ENCODE results near the gene B4GALNT1.

Gene B4GALNT1

GRCh38 chr12:57609781-57610553 is 23.0 kb downstream of the B4GALNT1 start:
- no peak for DNase-seq (ENCODE audit: low read depth in 2 of 3, low spot score in 2 of 3)

GRCh38 chr12:57609101-57609780 is 23.8 kb downstream of the B4GALNT1 start:
- DNase-seq (ENCODE audit: low read depth in 2 of 3, low spot score in 2 of 3), result no peak

- DNase-seq (ENCODE audit: low read depth in 2 of 3, low spot score in 2 of 3), result no peak
Observed at GRCh38 chr12:57607958-57608663, 24.9 kb downstream of the B4GALNT1 start.

- DNase-seq (ENCODE audit: low read depth in 2 of 3, low spot score in 2 of 3), result no peak
Observed at GRCh38 chr12:57606821-57607220, 26.2 kb downstream of the B4GALNT1 start.

- no peak for DNase-seq (ENCODE audit: low read depth in 2 of 3, low spot score in 2 of 3)
Observed at GRCh38 chr12:57606399-57606798, 26.6 kb downstream of the B4GALNT1 start.

GRCh38 chr12:57605811-57606311 is 27.1 kb downstream of the B4GALNT1 start:
- no peak for DNase-seq (ENCODE audit: low read depth in 2 of 3, low spot score in 2 of 3)

- no peak for DNase-seq (ENCODE audit: low read depth in 2 of 3, low spot score in 2 of 3)
Observed at GRCh38 chr12:57604992-57605810, 27.8 kb downstream of the B4GALNT1 start.

GRCh38 chr12:57604454-57604991 is 28.5 kb downstream of the B4GALNT1 start, which contains the start of gene DTX3:
DTX3 (plus strand) TSS chr12:57604824; CDS start chr12:57606518, 1,694 bp downstream.
- DNase-seq (ENCODE audit: low read depth in 2 of 3, low spot score in 2 of 3), result no peak

- DNase-seq (ENCODE audit: low read depth in 2 of 3, low spot score in 2 of 3), result no peak
Observed at GRCh38 chr12:57603815-57604453, 29.1 kb downstream of the B4GALNT1 start.

GRCh38 chr12:57603324-57603723 is 29.7 kb downstream of the B4GALNT1 start:
- no peak for DNase-seq (ENCODE audit: low read depth in 2 of 3, low spot score in 2 of 3)

- no peak for DNase-seq (ENCODE audit: low read depth in 2 of 3, low spot score in 2 of 3)
Observed at GRCh38 chr12:57602544-57602943, 30.5 kb downstream of the B4GALNT1 start.

- no peak for DNase-seq (ENCODE audit: low read depth in 2 of 3, low spot score in 2 of 3)
Observed at GRCh38 chr12:57600395-57600794, 32.6 kb downstream of the B4GALNT1 start.

- no peak for DNase-seq (ENCODE audit: low read depth in 2 of 3, low spot score in 2 of 3)
Observed at GRCh38 chr12:57593187-57593586, 39.8 kb downstream of the B4GALNT1 start.

- no peak for DNase-seq (ENCODE audit: low read depth in 2 of 3, low spot score in 2 of 3)
Observed at GRCh38 chr12:57592551-57593165, 40.3 kb downstream of the B4GALNT1 start.

GRCh38 chr12:57591782-57592325 is 41.1 kb downstream of the B4GALNT1 start:
- no peak for DNase-seq (ENCODE audit: low read depth in 2 of 3, low spot score in 2 of 3)

GRCh38 chr12:57590864-57591781 is 41.9 kb downstream of the B4GALNT1 start, which contains the start of gene PIP4K2C:
PIP4K2C (plus strand) TSS chr12:57591192; CDS start chr12:57591290, 98 bp downstream.
- peak; percentile 60 to 75 (median 64) for DNase-seq (ENCODE audit: low read depth in 2 of 3, low spot score in 2 of 3)

- no peak for DNase-seq (ENCODE audit: low read depth in 2 of 3, low spot score in 2 of 3)
Observed at GRCh38 chr12:57590479-57590863, 42.5 kb downstream of the B4GALNT1 start.

Data from activated CD8-positive, alpha-beta memory T cell treated with anti-CD3 and anti-CD28 coated beads for 48 hours (primary cell).